HepG2 (cell line): ENCODE results near the gene CISD1. TPM values are rescaled to one million over a fixed set of nuclear protein-coding genes. Genes with fewer than 3 reads are reported as not detected.

ENCODE experiments used
- BCL6 ChIP-seq: IDR thresholded peaks from 2 replicates; pipeline ENCODE4 v1.6.1; 2016; ENCODE audit warnings: missing genetic modification reagents, missing compliant biosample characterization
- CHCHD3 ChIP-seq: sonication (generic); formaldehyde crosslinking; IDR thresholded peaks from 2 replicates; pipeline ENCODE4 v1.8.0; 2022; ENCODE audit warnings: mild to moderate bottlenecking, missing genetic modification reagents, moderate library complexity
- ELF3 ChIP-seq: IDR thresholded peaks from 2 replicates; pipeline ENCODE4 v1.6.1; 2016; ENCODE audit warnings: missing genetic modification reagents, missing compliant biosample characterization
- FOSL1 ChIP-seq: sonication (generic); formaldehyde crosslinking; IDR thresholded peaks from 2 replicates; pipeline ENCODE4 v1.9.0; 2021; ENCODE audit warnings: missing genetic modification reagents, borderline replicate concordance
- FOXA3 ChIP-seq: IDR thresholded peaks from 2 replicates; pipeline ENCODE4 v1.6.1; 2016; ENCODE audit warnings: missing genetic modification reagents, missing compliant biosample characterization
- HNF4G ChIP-seq, 2 experiments: sonication (generic) in 1 of 2; formaldehyde crosslinking in 1 of 2; IDR thresholded peaks; 2 replicates each; pipeline versions ENCODE4 v1.4.0 to v1.6.1; 2011 to 2020; ENCODE audit warnings: borderline replicate concordance in 2 of 2, low read depth in 2 of 2, mild to moderate bottlenecking in 2 of 2, low read length in 1 of 2, missing genetic modification reagents in 1 of 2, moderate library complexity in 1 of 2
- RNF2 ChIP-seq: fragments of 450-650 bp; conservative IDR thresholded peaks from 2 replicates; pipeline ENCODE4 v1.6.1; 2016; ENCODE audit warnings: low read depth
- THAP11 ChIP-seq: IDR thresholded peaks from 2 replicates; pipeline ENCODE4 v1.6.1; 2016; ENCODE audit warnings: missing biosample characterization, missing genetic modification reagents
- ZNF121 ChIP-seq: sonication (generic); formaldehyde crosslinking; IDR thresholded peaks from 2 replicates; pipeline ENCODE4 v1.5.0; 2020; ENCODE audit warnings: mild to moderate bottlenecking, missing genetic modification reagents
- ZNF577 ChIP-seq: sonication (generic); formaldehyde crosslinking; IDR thresholded peaks from 2 replicates; pipeline ENCODE4 v1.4.0; 2020; ENCODE audit warnings: mild to moderate bottlenecking, low read depth, missing genetic modification reagents, borderline replicate concordance
- ZNF616 ChIP-seq: sonication (generic); formaldehyde crosslinking; IDR thresholded peaks from 2 replicates; pipeline ENCODE4 v1.5.0; 2020; ENCODE audit warnings: low read depth, mild to moderate bottlenecking, missing genetic modification reagents
- ZNF782 ChIP-seq: sonication (generic); formaldehyde crosslinking; IDR thresholded peaks from 2 replicates; pipeline ENCODE4 v1.4.0; 2020; ENCODE audit warnings: missing genetic modification reagents, mild to moderate bottlenecking, borderline replicate concordance
- polyA plus RNA-seq, 8 experiments: library from polyadenylated mRNA; depleted of rRNA in 3 of 8; stranded (reverse) in 7 of 8; unstranded in 1 of 8; fragments of >200 nt; fragmentation: Illumina TruSeq in 4 of 8; extraction: Trizol in 4 of 8; gene quantifications; 2 replicates each; pipeline versions ENCODE4 v1.2.1 to v1.2.3, GENCODE V29; 2011 to 2016; ENCODE audit warnings: low read depth in 4 of 8, missing spikeins in 1 of 8, mixed read lengths in 1 of 8; ENCODE audit not compliant: insufficient read depth in 1 of 8
- total RNA-seq, 5 experiments: library from RNA; depleted of rRNA; stranded (reverse); fragments of >200 nt; fragmentation: Illumina TruSeq; extraction: Trizol; gene quantifications; 2 replicates each; pipeline ENCODE4 v1.2.3, GENCODE V29; 2016; ENCODE audit warnings: low read depth in 1 of 5
- TF ChIP-seq, protein P1 (sequence below): sonication (generic); formaldehyde crosslinking; IDR thresholded peaks from 2 replicates; pipeline ENCODE4 v1.5.1; 2020; ENCODE audit warnings: mild to moderate bottlenecking, moderate library complexity, missing genetic modification reagents
- TF ChIP-seq, protein P2 (sequence below): sonication (generic); formaldehyde crosslinking; IDR thresholded peaks from 2 replicates; pipeline ENCODE4 v1.8.0; 2023; ENCODE audit warnings: mild to moderate bottlenecking, missing genetic modification reagents

The CISD1 gene
- total and polyA plus RNA-seq, 2 of the 13 experiments (the other 11 are each of a cell fraction or from before 2014, with no cell fraction given), result 63.4 to 78.9 TPM

DNA sequence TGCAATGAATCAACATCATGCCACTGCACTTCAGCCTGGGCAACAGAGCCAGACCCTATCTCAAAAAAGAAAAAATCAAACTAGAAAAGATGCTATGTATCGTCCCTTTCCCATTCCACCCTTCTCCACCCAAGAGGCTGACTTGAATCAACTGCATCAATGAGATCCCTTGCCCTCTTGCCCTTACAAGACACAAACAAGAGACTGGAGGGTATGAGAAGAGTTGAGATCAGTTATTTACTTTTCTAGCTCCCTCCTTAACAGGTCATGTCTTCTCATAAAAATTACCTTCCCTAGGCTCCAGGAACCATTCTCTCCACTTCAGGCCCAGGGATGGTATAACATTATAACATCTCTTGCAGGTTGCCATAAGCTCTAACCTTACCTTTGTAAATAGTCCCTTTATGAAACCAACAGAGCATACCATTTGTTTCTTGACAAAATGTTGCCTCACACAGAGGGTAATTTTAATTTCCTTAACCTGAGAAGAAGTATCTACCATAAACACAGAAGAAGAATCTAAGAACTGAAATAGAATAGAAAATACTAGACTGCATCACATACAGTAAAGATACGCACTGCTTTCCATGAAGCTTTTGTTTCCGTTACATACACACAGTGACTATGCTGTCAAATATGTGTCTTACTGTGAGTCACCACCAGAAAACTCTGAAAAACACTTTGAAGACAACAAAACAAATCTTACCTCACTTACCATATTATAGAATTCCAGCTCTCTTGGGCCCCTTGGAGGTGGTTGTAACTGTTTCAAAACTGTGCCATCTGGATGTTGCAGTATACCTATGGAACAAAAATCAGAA lies 31.7 kb upstream of the CISD1 start (continued):
- TF ChIP-seq, protein P1, sequence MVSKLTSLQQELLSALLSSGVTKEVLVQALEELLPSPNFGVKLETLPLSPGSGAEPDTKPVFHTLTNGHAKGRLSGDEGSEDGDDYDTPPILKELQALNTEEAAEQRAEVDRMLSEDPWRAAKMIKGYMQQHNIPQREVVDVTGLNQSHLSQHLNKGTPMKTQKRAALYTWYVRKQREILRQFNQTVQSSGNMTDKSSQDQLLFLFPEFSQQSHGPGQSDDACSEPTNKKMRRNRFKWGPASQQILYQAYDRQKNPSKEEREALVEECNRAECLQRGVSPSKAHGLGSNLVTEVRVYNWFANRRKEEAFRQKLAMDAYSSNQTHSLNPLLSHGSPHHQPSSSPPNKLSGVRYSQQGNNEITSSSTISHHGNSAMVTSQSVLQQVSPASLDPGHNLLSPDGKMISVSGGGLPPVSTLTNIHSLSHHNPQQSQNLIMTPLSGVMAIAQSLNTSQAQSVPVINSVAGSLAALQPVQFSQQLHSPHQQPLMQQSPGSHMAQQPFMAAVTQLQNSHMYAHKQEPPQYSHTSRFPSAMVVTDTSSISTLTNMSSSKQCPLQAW (CRISPR knock-in tag), result no peak
- peak; percentile 48 for TF ChIP-seq FOXA3 (CRISPR knock-in tag)
- TF ChIP-seq, protein P2, sequence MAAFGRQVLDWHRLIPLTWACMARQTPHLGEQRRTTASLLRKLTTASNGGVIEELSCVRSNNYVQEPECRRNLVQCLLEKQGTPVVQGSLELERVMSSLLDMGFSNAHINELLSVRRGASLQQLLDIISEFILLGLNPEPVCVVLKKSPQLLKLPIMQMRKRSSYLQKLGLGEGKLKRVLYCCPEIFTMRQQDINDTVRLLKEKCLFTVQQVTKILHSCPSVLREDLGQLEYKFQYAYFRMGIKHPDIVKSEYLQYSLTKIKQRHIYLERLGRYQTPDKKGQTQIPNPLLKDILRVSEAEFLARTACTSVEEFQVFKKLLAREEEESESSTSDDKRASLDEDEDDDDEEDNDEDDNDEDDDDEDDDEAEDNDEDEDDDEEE (CRISPR knock-in tag), result no peak
- no peak for TF ChIP-seq RNF2
- TF ChIP-seq BCL6 (CRISPR knock-in tag), result peak; percentile 95
- TF ChIP-seq THAP11 (CRISPR knock-in tag), result no peak
- TF ChIP-seq HNF4G (IDR thresholded peaks at IDR 0.05; ENCODE audit: borderline replicate concordance, low read depth, low read length), result no peak
- no peak for TF ChIP-seq HNF4G (CRISPR knock-in tag; IDR thresholded peaks at IDR 0.05; ENCODE audit: borderline replicate concordance, low read depth)
- peak; percentile 75 for TF ChIP-seq ZNF121 (CRISPR knock-in tag)
- TF ChIP-seq FOSL1 (CRISPR knock-in tag), result peak; percentile 62; the same call in 1 of the 2 replicates
- TF ChIP-seq ZNF782 (CRISPR knock-in tag), result no peak
- TF ChIP-seq CHCHD3 (CRISPR knock-in tag), result no peak
- TF ChIP-seq ZNF616 (CRISPR knock-in tag), result no peak
- no peak for TF ChIP-seq ZNF577 (CRISPR knock-in tag)
- TF ChIP-seq ELF3 (CRISPR knock-in tag), result peak; percentile 35; the same call in 1 of the 2 replicates
